ENCODE measurements around the gene CYTH4.

- TF ChIP-seq CTCF (IDR thresholded peaks at IDR 0.05) (no peak), POLR2A (IDR thresholded peaks at IDR 0.05) (no peak)
Observed at GRCh38 chr22:37289156-37289735, 6.9 kb downstream of the CYTH4 start.
